ENCODE data around the gene USP53. TPM values are rescaled to one million over a fixed set of nuclear protein-coding genes. Genes with fewer than 3 reads are reported as not detected.

Gene USP53
- total and polyA plus RNA-seq, 2 experiments from 2014 or later: 17.1 to 27.7 TPM

DNA sequence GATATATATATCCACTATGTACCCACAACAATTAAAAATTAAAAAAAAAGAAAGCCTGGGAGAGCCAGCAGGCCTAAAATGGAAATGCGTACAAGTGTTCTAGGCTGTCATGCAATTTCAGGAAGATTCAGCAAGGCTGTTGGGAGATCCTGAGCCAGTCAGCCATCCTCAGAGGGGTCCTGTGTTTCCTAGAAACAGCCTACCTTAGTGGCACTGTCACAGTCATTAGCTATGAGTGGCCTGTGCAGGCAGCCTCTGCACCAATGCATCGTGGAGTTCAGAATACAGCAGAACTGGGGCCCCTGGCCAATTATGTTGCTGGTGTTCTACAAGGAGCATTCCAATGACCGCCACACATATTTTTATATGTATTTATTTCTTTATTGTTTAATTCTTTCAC is 21.0 kb upstream of the USP53 start (continued):
- TF ChIP-seq, protein P1, sequence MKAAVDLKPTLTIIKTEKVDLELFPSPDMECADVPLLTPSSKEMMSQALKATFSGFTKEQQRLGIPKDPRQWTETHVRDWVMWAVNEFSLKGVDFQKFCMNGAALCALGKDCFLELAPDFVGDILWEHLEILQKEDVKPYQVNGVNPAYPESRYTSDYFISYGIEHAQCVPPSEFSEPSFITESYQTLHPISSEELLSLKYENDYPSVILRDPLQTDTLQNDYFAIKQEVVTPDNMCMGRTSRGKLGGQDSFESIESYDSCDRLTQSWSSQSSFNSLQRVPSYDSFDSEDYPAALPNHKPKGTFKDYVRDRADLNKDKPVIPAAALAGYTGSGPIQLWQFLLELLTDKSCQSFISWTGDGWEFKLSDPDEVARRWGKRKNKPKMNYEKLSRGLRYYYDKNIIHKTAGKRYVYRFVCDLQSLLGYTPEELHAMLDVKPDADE (IDR thresholded peaks at IDR 0.05): no peak
- TF ChIP-seq ZNF462 (CRISPR knock-in tag; IDR thresholded peaks at IDR 0.05): no peak
- no peak for TF ChIP-seq ZNF331 (CRISPR knock-in tag; IDR thresholded peaks at IDR 0.05; ENCODE audit: low read depth)
- TF ChIP-seq NANOG (IDR thresholded peaks at IDR 0.05; ENCODE audit: borderline replicate concordance): no peak
- TF ChIP-seq POLR2AphosphoS5 (IDR thresholded peaks at IDR 0.05; ENCODE audit: low read depth): no peak
- TF ChIP-seq STAT1 (IDR thresholded peaks at IDR 0.05; ENCODE audit: unreplicated experiment): no peak
- TF ChIP-seq CREB1 (CRISPR knock-in tag; IDR thresholded peaks at IDR 0.05; ENCODE audit: low read depth): no peak

DNA sequence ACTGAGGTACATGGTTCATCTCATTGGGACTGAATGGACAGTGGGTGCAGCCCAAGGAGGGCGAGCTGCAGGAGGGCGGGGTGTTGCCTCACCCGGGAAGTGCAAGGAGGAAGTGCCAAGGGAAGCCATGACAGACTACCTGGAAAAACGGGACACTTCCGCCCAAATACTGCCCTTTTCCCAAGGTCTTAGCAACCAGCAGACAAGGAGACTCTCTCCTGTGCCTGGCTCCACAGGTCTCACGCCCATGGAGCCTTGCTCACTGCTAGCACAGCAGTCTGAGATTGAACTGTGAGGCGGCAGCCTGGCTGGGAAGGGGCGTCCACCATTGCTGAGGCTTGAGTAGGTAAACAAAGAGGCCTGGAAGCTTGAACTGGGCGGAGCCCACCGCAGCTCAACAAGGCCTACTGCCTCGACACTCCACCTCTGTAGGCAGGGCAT is 14.7 kb upstream of the USP53 start:
- no peaks in the 10 kb centered on the region for H4K20me1 ChIP-seq (replicated peaks; ENCODE audit: insufficient read depth)
- Mint-ChIP-seq H3K4me3 (no peak overlapping the region), H3K4me1 (no peaks in the 10 kb centered on the region; the same call in 2 of the 3 replicates), H3K9me3 (peaks cover 7% of the 10 kb centered on the region), H3K36me3 (ENCODE audit: low read depth) (0 out of 3 replicates have a peak, but pooled peaks cover 1% of the 10 kb centered on the region), H3K27me3 (ENCODE audit: insufficient read depth, low read depth, poor library complexity) (peaks cover 6% of the 10 kb centered on the region), H3K27ac (no peak overlapping the region)
- TF ChIP-seq ZNF462 (CRISPR knock-in tag; IDR thresholded peaks at IDR 0.05) (no peak), ZNF331 (CRISPR knock-in tag; IDR thresholded peaks at IDR 0.05; ENCODE audit: low read depth) (no peak), EZH2 (IDR thresholded peaks at IDR 0.05; ENCODE audit: low read depth, unreplicated experiment) (no peak), CREB1 (CRISPR knock-in tag; IDR thresholded peaks at IDR 0.05; ENCODE audit: low read depth) (no peak), NANOG (IDR thresholded peaks at IDR 0.05; ENCODE audit: borderline replicate concordance) (no peak)
- no peaks in the 10 kb centered on the region for H3K27me3 ChIP-seq (ENCODE audit: insufficient read depth)
- H3K4me2 ChIP-seq: no peak overlapping the region
- no peaks in the 10 kb centered on the region for H3K36me3 ChIP-seq (ENCODE audit: insufficient read depth)
- H3K27ac ChIP-seq (ENCODE audit: low read depth): no peak overlapping the region
- no peaks in the 10 kb centered on the region for H3K4me1 ChIP-seq (ENCODE audit: insufficient read depth)
- no peaks in the 10 kb centered on the region for H3K79me2 ChIP-seq (replicated peaks; ENCODE audit: insufficient read depth)
- H2AFZ ChIP-seq: peak overlapping the region; percentile 81
- H3K4me3 ChIP-seq: no peak overlapping the region
- no peaks in the 10 kb centered on the region for H3F3A ChIP-seq (replicated peaks; ENCODE audit: low read depth)
- DNase-seq (ENCODE audit: low spot score) (no peak), ATAC-seq (no peak)
- H3K9me2 ChIP-seq (ENCODE audit: insufficient read depth): no peaks in the 10 kb centered on the region

Measured in GM23338 (cell line).